Measurements from ENCODE around the gene C12orf75.
"Not testable (repeated sequence)": the region's sequence is repeated elsewhere in the genome, so short reads cannot be mapped to it uniquely, and the experiment has no call there.

- TF ChIP-seq POLR2AphosphoS5, CTCF (IDR thresholded peaks at IDR 0.05): not testable (repeated sequence)
Measured at GRCh38 chr12:105307601-105308314, 22.7 kb upstream of the C12orf75 start.
